Posterior cingulate gyrus (tissue), 11 donors: ENCODE measurements around the gene PIGR.
A peak's percentile ranks its signal among the peaks of the same experiment; 100 is the strongest.

Experiments used
- DNase-seq, 10 donors: peaks; one replicate each; pipeline versions ENCODE4 v3.0.0 to v3.0.0-alpha.2; 2020 to 2021; ENCODE audit warnings: mixed read lengths in 3 of 10
- intact Hi-C: fragments of 100-400 bp; cut with DNase I; formaldehyde crosslinking; loops from one replicate; pipeline ENCODE4 v1.15.1; 2023

PIGR gene

GRCh38 chr1:206913766-206914537 lies 32.3 kb downstream of the PIGR start:
- intact Hi-C loops = loop anchor here (2.0 kb wide), 3 partner anchors 179 to 279 kb away; partner anchors contain the start of gene DYRK3
- DNase-seq = no peak

- intact Hi-C loops = loop anchor here (2.0 kb wide), 3 partner anchors 178 to 278 kb away; partner anchors contain the start of gene DYRK3
- peak in 8 of 10 donors; percentile 60 to 93 (median 74) for DNase-seq
Measured at GRCh38 chr1:206912445-206913095, 33.7 kb downstream of the PIGR start.

GRCh38 chr1:206911064-206911663 lies 35.1 kb downstream of the PIGR start:
- peak in 1 of 10 donors; percentile 14 for DNase-seq
- intact Hi-C loops = no loop called here

- intact Hi-C loops = no loop called here
- DNase-seq = no peak
Measured at GRCh38 chr1:206909883-206910318, 36.4 kb downstream of the PIGR start.

- intact Hi-C loops = no loop called here
- DNase-seq = peak in 1 of 10 donors; percentile 81
Measured at GRCh38 chr1:206909161-206909882, 36.9 kb downstream of the PIGR start.

- intact Hi-C loops = no loop called here
- no peak for DNase-seq
Measured at GRCh38 chr1:206908038-206908437, 38.2 kb downstream of the PIGR start.

GRCh38 chr1:206907304-206907991 lies 38.8 kb downstream of the PIGR start:
- intact Hi-C loops = no loop called here
- no peak for DNase-seq

- intact Hi-C loops = no loop called here
- no peak for DNase-seq
Measured at GRCh38 chr1:206905295-206906164, 40.7 kb downstream of the PIGR start.

GRCh38 chr1:206904423-206905142 lies 41.7 kb downstream of the PIGR start:
- intact Hi-C loops = no loop called here
- peak in 1 of 10 donors; percentile 61 for DNase-seq

GRCh38 chr1:206903687-206904086 lies 42.6 kb downstream of the PIGR start:
- intact Hi-C loops = no loop called here
- DNase-seq = no peak

GRCh38 chr1:206902702-206903101 lies 43.6 kb downstream of the PIGR start:
- intact Hi-C loops = no loop called here
- no peak for DNase-seq

GRCh38 chr1:206901944-206902343 lies 44.3 kb downstream of the PIGR start:
- DNase-seq = peak in 1 of 10 donors; percentile 68
- intact Hi-C loops = no loop called here

GRCh38 chr1:206900149-206900548 lies 46.1 kb downstream of the PIGR start:
- no peak for DNase-seq
- intact Hi-C loops = no loop called here

- DNase-seq = no peak
- intact Hi-C loops = no loop called here
Measured at GRCh38 chr1:206899717-206900116, 46.5 kb downstream of the PIGR start.

- DNase-seq = no peak
- intact Hi-C loops = no loop called here
Measured at GRCh38 chr1:206898915-206899431, 47.3 kb downstream of the PIGR start.

GRCh38 chr1:206898089-206898914 lies 48.0 kb downstream of the PIGR start:
- intact Hi-C loops = no loop called here
- DNase-seq = peak in 1 of 10 donors; percentile 71

- intact Hi-C loops = no loop called here
- DNase-seq = no peak
Measured at GRCh38 chr1:206897175-206897574, 49.1 kb downstream of the PIGR start, which contains the start of gene IL24. IL24 (plus strand) TSS chr1:206897443; CDS start chr1:206897833, 390 bp downstream.
